ENCODE results near the gene SYNE1. TPM values are rescaled to one million over a fixed set of nuclear protein-coding genes. Genes with fewer than 3 reads are reported as not detected.
"Not testable (repeated sequence)": the region's sequence is repeated elsewhere in the genome, so short reads cannot be mapped to it uniquely, and the experiment has no call there.

The SYNE1 gene
- total RNA-seq, 1 donor from 2014 or later, result 12.7 TPM

DNA sequence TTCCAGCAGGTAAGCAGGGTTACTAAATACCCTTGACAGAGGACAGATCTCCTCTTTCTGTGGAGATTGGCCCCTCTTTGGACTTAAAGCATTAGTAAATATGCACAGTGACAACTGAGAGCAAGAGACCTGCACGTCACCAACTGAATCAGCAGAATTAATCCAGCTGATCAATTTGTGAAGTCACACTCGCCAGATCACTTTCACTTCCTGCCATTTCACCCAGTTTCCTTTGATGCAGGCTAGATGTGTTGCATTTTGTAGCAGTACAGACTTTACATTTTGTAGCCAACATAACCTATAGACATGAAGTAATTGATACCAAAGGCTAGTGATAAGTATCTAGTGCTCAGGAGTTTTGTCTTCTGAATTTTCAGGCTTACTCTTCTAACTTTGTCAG is 11.9 kb downstream of the SYNE1 start:
- H3K9me3 Mint-ChIP-seq (ENCODE audit: unreplicated experiment), result no peaks in the 10 kb centered on the region
- H3K27me3 Mint-ChIP-seq (ENCODE audit: unreplicated experiment), result no peaks in the 10 kb centered on the region
- H3K27ac Mint-ChIP-seq (ENCODE audit: unreplicated experiment), result no peak overlapping the region
- H3K36me3 Mint-ChIP-seq (ENCODE audit: low read depth, unreplicated experiment), result no peaks in the 10 kb centered on the region
- no peak overlapping the region for H3K4me3 Mint-ChIP-seq (ENCODE audit: unreplicated experiment)
- no peak for DNase-seq (ENCODE audit: low spot score)
- no peaks in the 10 kb centered on the region for H3K4me1 Mint-ChIP-seq (ENCODE audit: unreplicated experiment)
- TF ChIP-seq, protein P1, sequence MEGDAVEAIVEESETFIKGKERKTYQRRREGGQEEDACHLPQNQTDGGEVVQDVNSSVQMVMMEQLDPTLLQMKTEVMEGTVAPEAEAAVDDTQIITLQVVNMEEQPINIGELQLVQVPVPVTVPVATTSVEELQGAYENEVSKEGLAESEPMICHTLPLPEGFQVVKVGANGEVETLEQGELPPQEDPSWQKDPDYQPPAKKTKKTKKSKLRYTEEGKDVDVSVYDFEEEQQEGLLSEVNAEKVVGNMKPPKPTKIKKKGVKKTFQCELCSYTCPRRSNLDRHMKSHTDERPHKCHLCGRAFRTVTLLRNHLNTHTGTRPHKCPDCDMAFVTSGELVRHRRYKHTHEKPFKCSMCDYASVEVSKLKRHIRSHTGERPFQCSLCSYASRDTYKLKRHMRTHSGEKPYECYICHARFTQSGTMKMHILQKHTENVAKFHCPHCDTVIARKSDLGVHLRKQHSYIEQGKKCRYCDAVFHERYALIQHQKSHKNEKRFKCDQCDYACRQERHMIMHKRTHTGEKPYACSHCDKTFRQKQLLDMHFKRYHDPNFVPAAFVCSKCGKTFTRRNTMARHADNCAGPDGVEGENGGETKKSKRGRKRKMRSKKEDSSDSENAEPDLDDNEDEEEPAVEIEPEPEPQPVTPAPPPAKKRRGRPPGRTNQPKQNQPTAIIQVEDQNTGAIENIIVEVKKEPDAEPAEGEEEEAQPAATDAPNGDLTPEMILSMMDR (IDR thresholded peaks at IDR 0.05; ENCODE audit: unreplicated experiment), result no peak

DNA sequence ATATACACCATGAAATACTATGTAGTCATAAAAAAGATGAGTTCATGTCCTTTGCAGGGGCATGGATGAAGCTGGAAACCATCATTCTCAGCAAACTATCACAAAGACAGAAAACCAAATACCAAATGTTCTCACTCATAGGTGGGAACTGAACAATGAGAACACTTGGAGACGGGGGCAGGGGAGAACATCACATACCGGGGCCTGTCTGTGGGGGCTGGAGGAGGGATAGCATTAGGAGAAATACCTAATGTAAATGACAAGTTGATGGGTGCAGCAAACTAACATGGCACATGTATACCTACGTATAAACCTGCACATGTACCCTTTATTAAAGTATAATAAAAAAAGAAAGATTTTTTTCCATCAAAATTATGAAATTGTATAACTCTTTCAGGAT is 22.4 kb downstream of the SYNE1 start:
- not testable (repeated sequence) for H3K27me3 Mint-ChIP-seq (ENCODE audit: unreplicated experiment); H3K4me1 Mint-ChIP-seq (ENCODE audit: unreplicated experiment); DNase-seq (ENCODE audit: low spot score); H3K27ac Mint-ChIP-seq (ENCODE audit: unreplicated experiment); H3K9me3 Mint-ChIP-seq (ENCODE audit: unreplicated experiment); H3K4me3 Mint-ChIP-seq (ENCODE audit: unreplicated experiment); H3K36me3 Mint-ChIP-seq (ENCODE audit: low read depth, unreplicated experiment)

- no peak overlapping the region for H3K27ac Mint-ChIP-seq (ENCODE audit: unreplicated experiment)
- DNase-seq (ENCODE audit: low spot score), result no peak
- peaks cover 8% of the 10 kb centered on the region for H3K4me1 Mint-ChIP-seq (ENCODE audit: unreplicated experiment)
- no peaks in the 10 kb centered on the region for H3K36me3 Mint-ChIP-seq (ENCODE audit: low read depth, unreplicated experiment)
- no peak overlapping the region for H3K4me3 Mint-ChIP-seq (ENCODE audit: unreplicated experiment)
- TF ChIP-seq, protein P1 (IDR thresholded peaks at IDR 0.05; ENCODE audit: unreplicated experiment), result no peak
- H3K27me3 Mint-ChIP-seq (ENCODE audit: unreplicated experiment), result peaks cover 7% of the 10 kb centered on the region
- H3K9me3 Mint-ChIP-seq (ENCODE audit: unreplicated experiment), result no peaks in the 10 kb centered on the region
Observed at GRCh38 chr6:152609125-152609670, 28.0 kb downstream of the SYNE1 start.

GRCh38 chr6:152605941-152606340 is 31.2 kb downstream of the SYNE1 start:
- Mint-ChIP-seq H3K4me3 (ENCODE audit: unreplicated experiment) (no peak overlapping the region), H3K9me3 (ENCODE audit: unreplicated experiment) (no peaks in the 10 kb centered on the region), H3K36me3 (ENCODE audit: low read depth, unreplicated experiment) (no peaks in the 10 kb centered on the region), H3K27ac (ENCODE audit: unreplicated experiment) (no peak overlapping the region), H3K4me1 (ENCODE audit: unreplicated experiment) (no peaks in the 10 kb centered on the region), H3K27me3 (ENCODE audit: unreplicated experiment) (peaks cover 6% of the 10 kb centered on the region)
- no peak for DNase-seq (ENCODE audit: low spot score)
- TF ChIP-seq, protein P1 (IDR thresholded peaks at IDR 0.05; ENCODE audit: unreplicated experiment), result no peak

DNA sequence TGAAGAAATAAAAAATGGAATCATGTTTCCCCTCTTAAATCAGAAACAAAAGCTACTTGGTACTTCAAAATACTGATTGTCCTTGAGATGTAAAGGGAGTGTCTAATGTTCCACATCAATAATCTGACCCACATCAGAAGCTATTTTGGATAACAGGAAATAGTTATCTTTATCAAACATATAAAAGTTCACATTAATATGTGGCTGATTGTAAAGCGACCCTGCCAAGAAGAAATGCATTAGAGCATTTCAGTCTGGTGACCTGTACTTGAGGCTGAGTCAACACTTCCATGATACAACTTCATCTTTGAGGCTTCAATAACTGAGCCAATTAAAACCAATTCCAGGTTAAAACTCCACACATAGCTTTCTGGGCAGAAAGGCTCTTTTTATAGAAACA is 31.8 kb downstream of the SYNE1 start:
- no peaks in the 10 kb centered on the region for H3K36me3 Mint-ChIP-seq (ENCODE audit: low read depth, unreplicated experiment)
- no peak overlapping the region for H3K27ac Mint-ChIP-seq (ENCODE audit: unreplicated experiment)
- TF ChIP-seq, protein P1 (IDR thresholded peaks at IDR 0.05; ENCODE audit: unreplicated experiment), result no peak
- no peaks in the 10 kb centered on the region for H3K9me3 Mint-ChIP-seq (ENCODE audit: unreplicated experiment)
- H3K27me3 Mint-ChIP-seq (ENCODE audit: unreplicated experiment), result peaks cover 6% of the 10 kb centered on the region
- no peak for DNase-seq (ENCODE audit: low spot score)
- H3K4me3 Mint-ChIP-seq (ENCODE audit: unreplicated experiment), result no peak overlapping the region
- no peaks in the 10 kb centered on the region for H3K4me1 Mint-ChIP-seq (ENCODE audit: unreplicated experiment)

Data from endothelial cell (in vitro differentiated cells).